Sigmoid colon (tissue), 7 donors: Measurements from ENCODE around the gene SLC35G2. TPM values are rescaled to one million over a fixed set of nuclear protein-coding genes. Genes with fewer than 3 reads are reported as not detected.
"Not testable (repeated sequence)": the region's sequence is repeated elsewhere in the genome, so short reads cannot be mapped to it uniquely, and the experiment has no call there.

ENCODE experiments used
- DNase-seq: peaks from one replicate; pipeline ENCODE4 v3.0.0-alpha.2; 2019
- H3K27ac ChIP-seq, 4 donors: fragments of 200-600 bp; sonication (generic); one replicate each; pipeline ENCODE4 v1.5.1; 2016 to 2019; ENCODE audit warnings: mild to moderate bottlenecking in 1 of 4
- H3K27me3 ChIP-seq, 3 donors: fragments of 200-600 bp; sonication (generic); one replicate each; pipeline ENCODE4 v1.5.1; 2019; ENCODE audit warnings: mild to moderate bottlenecking in 1 of 3
- H3K36me3 ChIP-seq, 4 donors: fragments of 200-600 bp; sonication (generic); one replicate each; pipeline ENCODE4 v1.5.1; 2016 to 2019
- H3K4me1 ChIP-seq, 4 donors: fragments of 200-600 bp; sonication (generic); one replicate each; pipeline ENCODE4 v1.5.1; 2017 to 2019
- H3K4me3 ChIP-seq, 4 donors: fragments of 200-600 bp; sonication (generic); one replicate each; pipeline ENCODE4 v1.5.1; 2017 to 2019; ENCODE audit warnings: mild to moderate bottlenecking in 2 of 4, moderate library complexity in 1 of 4
- H3K9me3 ChIP-seq, 4 donors: fragments of 200-600 bp in 3 of 4; sonication (generic) in 3 of 4; one replicate each; pipeline versions ENCODE4 v1.5.1 to v1.6.1; 2013 to 2019
- EP300 ChIP-seq, 4 donors: sonication (generic); formaldehyde crosslinking; IDR thresholded peaks; one replicate each; pipeline ENCODE4 v1.6.1; 2017; ENCODE audit warnings: antibody characterized with exemption in 4 of 4
- POLR2A ChIP-seq, 2 donors: fragments of 450-650 bp; IDR thresholded peaks; one replicate each; pipeline ENCODE4 v1.6.1; 2016; ENCODE audit warnings: antibody characterized with exemption in 2 of 2, mild to moderate bottlenecking in 2 of 2, moderate library complexity in 2 of 2
- POLR2AphosphoS5 ChIP-seq, 4 donors: sonication (generic); formaldehyde crosslinking; IDR thresholded peaks; one replicate each; pipeline ENCODE4 v1.6.1; 2017; ENCODE audit warnings: antibody characterized with exemption in 4 of 4
- WGBS, 2 donors: extraction: QIAGEN DNeasy Blood & Tissue Kit; methylation state at CpG; one replicate each; pipeline ENCODE4 v1.1.7; 2013; 5-methylcytosine and 5-hydroxymethylcytosine counted together
- intact Hi-C: fragments of 100-400 bp; cut with DNase I; formaldehyde crosslinking; loops from one replicate; pipeline ENCODE4 v1.15.1; 2023
- polyA plus RNA-seq, 3 donors: library from polyadenylated mRNA; stranded (reverse); fragments of 200-250 nt; gene quantifications; one replicate each; pipeline ENCODE4 v1.2.3, GENCODE V29; 2013
- total RNA-seq, 4 donors: library from RNA; depleted of rRNA; stranded (reverse); fragments of >200 nt; gene quantifications; one replicate each; pipeline ENCODE4 v1.1.0, GENCODE V29; 2016
- TF ChIP-seq, protein P1 (sequence below), 4 experiments: fragments of 450-650 bp in 3 of 4; fragments of 200-600 bp in 1 of 4; IDR thresholded peaks; one replicate each; pipeline ENCODE4 v1.5.1; 2016 to 2019; ENCODE audit warnings: antibody characterized with exemption in 4 of 4, mild to moderate bottlenecking in 3 of 4, moderate library complexity in 2 of 4
- donor health status: healthy with polysubstance abuse.
- donor health status: Bipolar disorder and iron deficiency.
- donor health status: healthy.

SLC35G2 gene
- total and polyA plus RNA-seq, 7 donors = 0.69 to 8.0 (median 3.4) TPM

DNA sequence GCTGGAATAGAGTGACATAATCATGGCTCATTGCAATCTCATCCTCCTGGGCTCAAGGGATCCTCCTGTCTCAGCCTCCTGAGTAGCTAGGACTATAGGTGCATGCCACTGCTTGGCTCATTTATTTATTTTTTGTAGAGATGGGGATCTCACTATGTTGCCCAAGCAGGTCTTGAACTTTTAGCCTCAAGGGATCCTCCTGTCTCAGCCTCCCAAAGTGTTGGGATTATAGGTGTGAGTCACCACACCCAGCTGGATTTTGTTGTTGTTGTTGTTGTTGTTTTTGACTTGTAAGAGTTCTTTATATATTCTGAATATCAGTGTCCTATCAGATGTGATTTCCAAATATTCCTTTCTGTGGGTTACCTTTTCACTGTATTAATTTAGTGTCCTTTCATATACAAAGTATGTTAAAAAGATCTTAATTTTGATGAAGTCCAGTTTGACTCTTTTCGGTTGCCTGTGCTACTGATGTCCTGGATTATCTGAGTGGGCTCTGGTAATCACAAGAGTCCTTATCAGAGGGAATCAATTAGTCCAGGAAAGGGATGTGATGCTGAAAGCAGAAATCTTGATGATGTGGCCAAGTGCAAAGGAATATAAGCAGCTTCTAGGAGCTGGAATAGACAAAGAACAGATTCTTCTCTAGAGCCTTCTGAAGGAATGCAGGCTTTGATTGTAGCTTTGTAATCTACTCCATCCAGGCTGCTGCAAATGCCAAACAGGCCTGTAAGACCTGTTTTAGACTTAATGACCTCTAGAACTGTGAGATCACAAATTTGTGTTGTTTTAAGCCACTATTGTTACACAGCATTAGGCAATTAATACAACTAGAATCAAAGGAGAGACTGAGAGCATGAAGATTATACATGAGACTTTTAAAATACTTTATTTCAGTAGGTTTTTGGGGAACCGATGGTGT is 73.3 kb downstream of the SLC35G2 start:
- peaks cover 0 to 10% (median 8%) of the 10 kb centered on the region in 4 donors for H3K4me1 ChIP-seq
- no peak for DNase-seq
- H3K9me3 ChIP-seq = no peaks in the 10 kb centered on the region
- no peaks in the 10 kb centered on the region for H3K27me3 ChIP-seq
- no peak overlapping the region for H3K4me3 ChIP-seq
- no peak overlapping the region for H3K27ac ChIP-seq
- WGBS, 2 donors = 48 to 51% methylated on average over 2 of the region's 2 CpGs
- TF ChIP-seq EP300 (IDR thresholded peaks at IDR 0.05) (no peak), POLR2AphosphoS5 (IDR thresholded peaks at IDR 0.05) (no peak)
- H3K36me3 ChIP-seq = no peaks in the 10 kb centered on the region
- intact Hi-C loops = no loop called here

DNA sequence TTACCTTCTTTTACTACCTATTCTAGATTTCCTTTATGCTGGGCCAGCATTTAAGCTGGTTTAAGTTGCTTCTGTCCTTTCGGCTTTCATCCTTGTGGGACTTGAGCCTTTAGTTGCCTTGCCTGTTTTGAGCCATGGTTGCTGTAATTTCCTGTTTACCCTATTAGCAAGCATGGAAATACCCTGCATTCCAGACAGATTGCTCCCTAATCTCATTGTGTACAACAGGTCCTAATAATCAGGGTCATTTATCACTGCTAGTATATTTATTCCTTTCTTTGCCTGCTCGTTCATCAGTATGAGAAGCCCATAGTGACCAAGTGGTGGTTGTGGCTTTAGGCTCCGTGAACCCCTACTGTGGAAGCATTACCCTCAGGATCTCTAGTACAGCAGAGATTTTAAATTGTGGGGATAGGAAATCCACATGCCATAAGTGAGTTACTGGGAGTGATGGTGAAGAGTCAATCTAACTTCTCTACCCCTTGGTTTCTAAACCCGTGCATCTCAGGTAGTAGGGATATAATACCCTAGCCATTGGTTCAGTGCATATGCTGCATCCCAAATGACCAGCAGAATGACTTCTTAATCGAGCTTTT is 75.0 kb downstream of the SLC35G2 start:
- no peak overlapping the region for H3K27ac ChIP-seq
- H3K36me3 ChIP-seq = no peaks in the 10 kb centered on the region
- intact Hi-C loops = no loop called here
- peaks cover 0 to 22% (median 20%) of the 10 kb centered on the region in 4 donors for H3K4me1 ChIP-seq
- WGBS, 2 donors = 68 to 72% methylated on average over 5 of the region's 5 CpGs
- DNase-seq = no peak
- H3K9me3 ChIP-seq = no peaks in the 10 kb centered on the region
- no peaks in the 10 kb centered on the region for H3K27me3 ChIP-seq
- no peak overlapping the region for H3K4me3 ChIP-seq
- TF ChIP-seq, protein P1, sequence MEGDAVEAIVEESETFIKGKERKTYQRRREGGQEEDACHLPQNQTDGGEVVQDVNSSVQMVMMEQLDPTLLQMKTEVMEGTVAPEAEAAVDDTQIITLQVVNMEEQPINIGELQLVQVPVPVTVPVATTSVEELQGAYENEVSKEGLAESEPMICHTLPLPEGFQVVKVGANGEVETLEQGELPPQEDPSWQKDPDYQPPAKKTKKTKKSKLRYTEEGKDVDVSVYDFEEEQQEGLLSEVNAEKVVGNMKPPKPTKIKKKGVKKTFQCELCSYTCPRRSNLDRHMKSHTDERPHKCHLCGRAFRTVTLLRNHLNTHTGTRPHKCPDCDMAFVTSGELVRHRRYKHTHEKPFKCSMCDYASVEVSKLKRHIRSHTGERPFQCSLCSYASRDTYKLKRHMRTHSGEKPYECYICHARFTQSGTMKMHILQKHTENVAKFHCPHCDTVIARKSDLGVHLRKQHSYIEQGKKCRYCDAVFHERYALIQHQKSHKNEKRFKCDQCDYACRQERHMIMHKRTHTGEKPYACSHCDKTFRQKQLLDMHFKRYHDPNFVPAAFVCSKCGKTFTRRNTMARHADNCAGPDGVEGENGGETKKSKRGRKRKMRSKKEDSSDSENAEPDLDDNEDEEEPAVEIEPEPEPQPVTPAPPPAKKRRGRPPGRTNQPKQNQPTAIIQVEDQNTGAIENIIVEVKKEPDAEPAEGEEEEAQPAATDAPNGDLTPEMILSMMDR (IDR thresholded peaks at IDR 0.05) = no peak

DNA sequence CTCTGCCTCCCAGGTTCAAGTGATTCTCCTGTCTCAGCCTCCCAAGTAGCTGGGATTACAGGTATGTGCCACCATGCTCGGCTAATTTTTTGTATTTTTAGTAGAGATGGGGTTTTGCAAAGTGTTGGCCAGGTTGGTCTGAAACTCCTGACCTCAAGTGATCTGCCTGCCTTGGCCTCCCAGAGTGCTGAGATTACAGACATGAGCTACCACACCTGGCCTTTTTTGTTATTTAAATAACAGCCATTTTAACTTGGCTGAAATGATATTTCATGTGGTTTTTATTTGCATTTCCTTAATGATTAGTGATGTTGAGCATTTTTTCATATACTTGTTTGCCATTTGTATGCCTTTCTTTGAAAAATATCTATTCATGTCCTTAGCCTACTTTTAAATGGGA is 78.2 kb downstream of the SLC35G2 start:
- H3K27ac ChIP-seq, H3K36me3 ChIP-seq, DNase-seq, intact Hi-C loops, H3K27me3 ChIP-seq, H3K4me3 ChIP-seq, H3K9me3 ChIP-seq: not testable (repeated sequence)
- 78 to 91% methylated on average over 1 of the region's 1 CpG for WGBS, 2 donors
- peaks cover 0 to 29% (median 26%) of the 10 kb centered on the region in 4 donors for H3K4me1 ChIP-seq

DNA sequence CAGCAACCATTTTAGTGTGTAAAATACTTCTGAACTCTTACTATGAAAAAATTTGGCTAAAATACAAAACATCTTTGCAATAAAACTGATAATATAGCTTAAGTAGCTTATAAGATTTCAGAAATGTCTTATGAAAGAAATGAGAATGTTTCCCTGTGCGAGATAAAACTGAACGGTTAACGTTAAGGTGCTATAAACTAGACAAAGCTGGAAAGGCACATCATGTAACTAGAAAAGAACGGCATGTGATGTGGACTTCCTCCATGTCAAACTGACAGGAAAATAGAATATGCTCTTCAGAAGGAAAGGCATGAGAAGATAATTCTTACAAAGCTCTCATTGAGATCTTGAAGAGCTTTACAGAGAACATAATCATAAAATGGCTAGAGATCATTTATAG is 79.6 kb downstream of the SLC35G2 start:
- DNase-seq = no peak
- intact Hi-C loops = no loop called here
- Histone ChIP-seq H3K27me3 (no peaks in the 10 kb centered on the region), H3K4me1 (peaks cover 0 to 29% (median 24%) of the 10 kb centered on the region in 4 donors), H3K27ac (peak overlapping the region in 2 of 4 donors; percentile 28 to 42), H3K36me3 (no peaks in the 10 kb centered on the region), H3K4me3 (no peak overlapping the region), H3K9me3 (no peaks in the 10 kb centered on the region)
- WGBS, 2 donors = 15 to 45% methylated on average over 4 of the region's 4 CpGs
- TF ChIP-seq POLR2AphosphoS5 (IDR thresholded peaks at IDR 0.05) (no peak), POLR2A (IDR thresholded peaks at IDR 0.05) (no peak), EP300 (IDR thresholded peaks at IDR 0.05) (no peak)
- TF ChIP-seq, protein P1 (IDR thresholded peaks at IDR 0.05) = no peak

DNA sequence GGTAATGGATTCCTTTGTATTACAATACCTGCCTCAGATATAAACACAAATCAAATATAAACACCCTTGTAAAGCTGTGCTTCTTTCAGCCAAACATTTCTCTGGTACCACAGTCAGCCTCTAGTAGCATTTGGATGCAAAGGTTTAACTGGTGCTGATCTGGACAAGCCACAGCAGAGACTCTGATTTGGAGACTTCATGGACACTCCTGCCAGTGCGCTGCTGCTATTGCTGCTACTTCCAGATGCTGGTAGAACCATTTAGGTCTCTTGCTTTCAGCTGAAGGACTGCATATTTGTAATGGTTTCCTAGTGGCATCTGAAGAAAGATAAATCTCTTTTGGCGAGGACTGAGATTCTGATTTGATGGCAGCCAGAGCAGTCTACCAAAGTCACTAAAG is 80.0 kb downstream of the SLC35G2 start:
- H3K27me3 ChIP-seq = no peaks in the 10 kb centered on the region
- H3K9me3 ChIP-seq = peaks cover 0 to 2% (median under 1%) of the 10 kb centered on the region in 4 donors
- H3K36me3 ChIP-seq = no peaks in the 10 kb centered on the region
- 92 to 98% methylated on average over 2 of the region's 2 CpGs for WGBS, 2 donors
- H3K4me3 ChIP-seq = no peak overlapping the region
- intact Hi-C loops = no loop called here
- H3K27ac ChIP-seq = peak overlapping the region in 2 of 4 donors; percentile 28 to 42
- TF ChIP-seq POLR2A (IDR thresholded peaks at IDR 0.05) (no peak), POLR2AphosphoS5 (IDR thresholded peaks at IDR 0.05) (no peak), EP300 (IDR thresholded peaks at IDR 0.05) (no peak)
- TF ChIP-seq, protein P1 (IDR thresholded peaks at IDR 0.05) = no peak
- H3K4me1 ChIP-seq = peaks cover 0 to 25% (median 20%) of the 10 kb centered on the region in 4 donors
- no peak for DNase-seq
